Neutrophil (primary cell): ENCODE results near the gene PGBD4.
"Not testable (repeated sequence)": the region's sequence is repeated elsewhere in the genome, so short reads cannot be mapped to it uniquely, and the experiment has no call there.

Source experiments
- H3K27ac ChIP-seq: fragments of 200-600 bp; sonication (generic); 2 replicates; pipeline ENCODE4 v1.5.1; 2016; ENCODE audit warnings: mild to moderate bottlenecking, moderate library complexity
- H3K27me3 ChIP-seq: fragments of 200-600 bp; sonication (generic); 2 replicates; pipeline ENCODE4 v1.6.0; 2016; ENCODE audit warnings: mild to moderate bottlenecking
- H3K36me3 ChIP-seq: fragments of 200-600 bp; sonication (generic); 2 replicates; pipeline ENCODE4 v1.5.1; 2017
- H3K4me1 ChIP-seq, 2 experiments: fragments of 200-600 bp in 1 of 2; sonication (generic) in 1 of 2; 1 replicate in 1 of 2; 2 replicates in 1 of 2; pipeline versions ENCODE4 v1.5.1 to v1.6.1; 2013 to 2016; ENCODE audit warnings: low read depth in 1 of 2, low read length in 1 of 2, mild to moderate bottlenecking in 1 of 2, moderate library complexity in 1 of 2; ENCODE audit not compliant: control insufficient read depth in 1 of 2, insufficient read depth in 1 of 2
- H3K4me3 ChIP-seq, 2 experiments: fragments of 200-600 bp in 1 of 2; sonication (generic) in 1 of 2; 1 replicate in 1 of 2; 2 replicates in 1 of 2; pipeline ENCODE4 v1.5.1; 2013 to 2016; ENCODE audit warnings: low read depth in 1 of 2, low read length in 1 of 2, mild to moderate bottlenecking in 1 of 2, moderate library complexity in 1 of 2
- H3K9me3 ChIP-seq: fragments of 200-600 bp; sonication (generic); 2 replicates; pipeline ENCODE4 v1.5.1; 2016
- CTCF ChIP-seq: fragments of 200-600 bp; sonication (generic); IDR thresholded peaks from 2 replicates; pipeline ENCODE4 v1.5.1; 2016; ENCODE audit warnings: antibody characterized with exemption

The PGBD4 gene

GRCh38 chr15:34114215-34114614 lies 12.3 kb downstream of the PGBD4 start:
- Histone ChIP-seq H3K27ac (no peak overlapping the region), H3K27me3 (peaks cover 4% of the 10 kb centered on the region), H3K9me3 (no peaks in the 10 kb centered on the region), H3K36me3 (no peaks in the 10 kb centered on the region), H3K4me3 (no peak overlapping the region), H3K4me1 (no peaks in the 10 kb centered on the region)
- no peak for TF ChIP-seq CTCF

GRCh38 chr15:34114739-34115138 lies 12.9 kb downstream of the PGBD4 start:
- no peaks in the 10 kb centered on the region for H3K4me1 ChIP-seq
- no peaks in the 10 kb centered on the region for H3K9me3 ChIP-seq
- no peak overlapping the region for H3K4me3 ChIP-seq
- no peaks in the 10 kb centered on the region for H3K36me3 ChIP-seq
- H3K27ac ChIP-seq: no peak overlapping the region
- TF ChIP-seq CTCF: no peak
- peaks cover 4% of the 10 kb centered on the region for H3K27me3 ChIP-seq

GRCh38 chr15:34116620-34117019 lies 14.7 kb downstream of the PGBD4 start:
- Histone ChIP-seq H3K27ac (no peak overlapping the region), H3K9me3 (no peaks in the 10 kb centered on the region), H3K27me3 (peaks cover 4% of the 10 kb centered on the region), H3K4me1 (no peaks in the 10 kb centered on the region), H3K36me3 (no peaks in the 10 kb centered on the region), H3K4me3 (no peak overlapping the region)
- TF ChIP-seq CTCF: no peak

GRCh38 chr15:34119291-34119690 lies 17.4 kb downstream of the PGBD4 start:
- no peaks in the 10 kb centered on the region for H3K36me3 ChIP-seq
- no peak overlapping the region for H3K4me3 ChIP-seq
- no peaks in the 10 kb centered on the region for H3K9me3 ChIP-seq
- no peak overlapping the region for H3K27ac ChIP-seq
- no peaks in the 10 kb centered on the region for H3K4me1 ChIP-seq
- TF ChIP-seq CTCF: no peak
- peaks cover 5% of the 10 kb centered on the region for H3K27me3 ChIP-seq

- H3K4me3 ChIP-seq, H3K4me1 ChIP-seq, H3K27ac ChIP-seq, H3K9me3 ChIP-seq, H3K36me3 ChIP-seq: not testable (repeated sequence)
- H3K27me3 ChIP-seq: peaks cover 12% of the 10 kb centered on the region
Observed at GRCh38 chr15:34120420-34120819, 18.5 kb downstream of the PGBD4 start.

- H3K9me3 ChIP-seq, H3K27ac ChIP-seq, H3K4me1 ChIP-seq, H3K36me3 ChIP-seq, H3K4me3 ChIP-seq: not testable (repeated sequence)
- peaks cover 26% of the 10 kb centered on the region for H3K27me3 ChIP-seq
Observed at GRCh38 chr15:34121786-34122185, 19.9 kb downstream of the PGBD4 start.

GRCh38 chr15:34122771-34123183 lies 20.9 kb downstream of the PGBD4 start:
- no peak overlapping the region for H3K27ac ChIP-seq
- no peak for TF ChIP-seq CTCF
- H3K4me1 ChIP-seq: no peaks in the 10 kb centered on the region
- H3K27me3 ChIP-seq: peaks cover 31% of the 10 kb centered on the region
- H3K36me3 ChIP-seq: no peaks in the 10 kb centered on the region
- no peaks in the 10 kb centered on the region for H3K9me3 ChIP-seq
- H3K4me3 ChIP-seq: no peak overlapping the region
